GM12878 (cell line): ENCODE measurements around the gene ADAM23.

ENCODE experiments used
- CREM ChIP-seq: IDR thresholded peaks from 2 replicates; pipeline ENCODE4 v1.6.1; 2014; ENCODE audit warnings: antibody characterized with exemption, low read depth
- POLR2A ChIP-seq: IDR thresholded peaks from 2 replicates; pipeline ENCODE4 v1.6.1; 2011; ENCODE audit warnings: low read depth, mild to moderate bottlenecking, low read length
- RAD51 ChIP-seq: fragments of 450-650 bp; IDR thresholded peaks from 2 replicates; pipeline ENCODE4 v1.6.1; 2016; ENCODE audit warnings: moderate library complexity, mild to moderate bottlenecking, inconsistent platforms
- ZNF274 ChIP-seq: IDR thresholded peaks from one replicate; pipeline ENCODE4 v1.8.0; 2011; ENCODE audit not compliant: insufficient read length, insufficient read depth
- TF ChIP-seq, protein P1 (sequence below), 3 experiments: IDR thresholded peaks in 2 of 3; conservative IDR thresholded peaks in 1 of 3; 2 replicates each; pipeline ENCODE4 v1.5.1; 2011; ENCODE audit warnings: low read depth in 3 of 3, low read length in 3 of 3, mild to moderate bottlenecking in 3 of 3, control low read depth in 2 of 3, moderate library complexity in 2 of 3, inconsistent platforms in 1 of 3, mixed read lengths in 1 of 3; ENCODE audit not compliant: control insufficient read depth in 2 of 3, insufficient read depth in 1 of 3; ENCODE audit errors: extremely low read depth in 1 of 3
- TF ChIP-seq, protein P2 (sequence below): fragments of 450-650 bp; formaldehyde crosslinking; IDR thresholded peaks from 2 replicates; pipeline ENCODE4 v1.4.0; 2022; ENCODE audit warnings: mild to moderate bottlenecking, moderate library complexity
- TF ChIP-seq, protein P3 (sequence below): IDR thresholded peaks from 2 replicates; pipeline ENCODE4 v1.6.1; 2011; ENCODE audit warnings: mild to moderate bottlenecking, low read depth, low read length, moderate library complexity; ENCODE audit not compliant: insufficient replicate concordance
- TF ChIP-seq, protein P4 (sequence below): IDR thresholded peaks from 2 replicates; pipeline ENCODE4 v1.6.1; 2012; ENCODE audit warnings: low read depth, low read length, improper control_type of control experiment

DNA sequence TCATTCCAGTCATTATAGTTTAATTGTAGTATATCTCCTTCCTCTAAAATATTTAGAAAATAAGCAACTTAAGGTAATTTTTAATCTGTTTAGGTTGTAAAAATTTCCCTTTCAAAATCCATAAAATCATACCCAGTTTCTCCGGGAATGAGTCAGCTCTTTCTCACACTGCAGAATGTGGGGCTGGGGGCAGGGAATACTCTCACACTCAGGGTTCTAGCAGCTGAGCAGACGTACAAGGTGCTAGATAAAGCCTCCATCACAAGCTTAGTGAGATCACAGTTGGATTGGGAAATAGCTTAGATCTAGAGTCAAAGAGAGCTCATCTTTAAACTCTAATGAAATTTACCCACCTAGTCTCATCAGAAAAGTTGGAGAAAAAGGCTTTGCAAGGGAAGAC, 119.0 kb downstream of the ADAM23 start:
- TF ChIP-seq CREM (no peak), POLR2A (no peak), ZNF274 (no peak), RAD51 (no peak)
- TF ChIP-seq, protein P1, sequence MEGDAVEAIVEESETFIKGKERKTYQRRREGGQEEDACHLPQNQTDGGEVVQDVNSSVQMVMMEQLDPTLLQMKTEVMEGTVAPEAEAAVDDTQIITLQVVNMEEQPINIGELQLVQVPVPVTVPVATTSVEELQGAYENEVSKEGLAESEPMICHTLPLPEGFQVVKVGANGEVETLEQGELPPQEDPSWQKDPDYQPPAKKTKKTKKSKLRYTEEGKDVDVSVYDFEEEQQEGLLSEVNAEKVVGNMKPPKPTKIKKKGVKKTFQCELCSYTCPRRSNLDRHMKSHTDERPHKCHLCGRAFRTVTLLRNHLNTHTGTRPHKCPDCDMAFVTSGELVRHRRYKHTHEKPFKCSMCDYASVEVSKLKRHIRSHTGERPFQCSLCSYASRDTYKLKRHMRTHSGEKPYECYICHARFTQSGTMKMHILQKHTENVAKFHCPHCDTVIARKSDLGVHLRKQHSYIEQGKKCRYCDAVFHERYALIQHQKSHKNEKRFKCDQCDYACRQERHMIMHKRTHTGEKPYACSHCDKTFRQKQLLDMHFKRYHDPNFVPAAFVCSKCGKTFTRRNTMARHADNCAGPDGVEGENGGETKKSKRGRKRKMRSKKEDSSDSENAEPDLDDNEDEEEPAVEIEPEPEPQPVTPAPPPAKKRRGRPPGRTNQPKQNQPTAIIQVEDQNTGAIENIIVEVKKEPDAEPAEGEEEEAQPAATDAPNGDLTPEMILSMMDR (IDR thresholded peaks at IDR 0.05 in 2 of 3, conservative IDR thresholded peaks at IDR 0.05 in 1 of 3; ENCODE audit: control insufficient read depth in 2 of 3, extremely low read depth in 1 of 3, insufficient read depth in 1 of 3, low read depth in 3 of 3, low read length in 3 of 3), result no peak
- TF ChIP-seq, protein P2, sequence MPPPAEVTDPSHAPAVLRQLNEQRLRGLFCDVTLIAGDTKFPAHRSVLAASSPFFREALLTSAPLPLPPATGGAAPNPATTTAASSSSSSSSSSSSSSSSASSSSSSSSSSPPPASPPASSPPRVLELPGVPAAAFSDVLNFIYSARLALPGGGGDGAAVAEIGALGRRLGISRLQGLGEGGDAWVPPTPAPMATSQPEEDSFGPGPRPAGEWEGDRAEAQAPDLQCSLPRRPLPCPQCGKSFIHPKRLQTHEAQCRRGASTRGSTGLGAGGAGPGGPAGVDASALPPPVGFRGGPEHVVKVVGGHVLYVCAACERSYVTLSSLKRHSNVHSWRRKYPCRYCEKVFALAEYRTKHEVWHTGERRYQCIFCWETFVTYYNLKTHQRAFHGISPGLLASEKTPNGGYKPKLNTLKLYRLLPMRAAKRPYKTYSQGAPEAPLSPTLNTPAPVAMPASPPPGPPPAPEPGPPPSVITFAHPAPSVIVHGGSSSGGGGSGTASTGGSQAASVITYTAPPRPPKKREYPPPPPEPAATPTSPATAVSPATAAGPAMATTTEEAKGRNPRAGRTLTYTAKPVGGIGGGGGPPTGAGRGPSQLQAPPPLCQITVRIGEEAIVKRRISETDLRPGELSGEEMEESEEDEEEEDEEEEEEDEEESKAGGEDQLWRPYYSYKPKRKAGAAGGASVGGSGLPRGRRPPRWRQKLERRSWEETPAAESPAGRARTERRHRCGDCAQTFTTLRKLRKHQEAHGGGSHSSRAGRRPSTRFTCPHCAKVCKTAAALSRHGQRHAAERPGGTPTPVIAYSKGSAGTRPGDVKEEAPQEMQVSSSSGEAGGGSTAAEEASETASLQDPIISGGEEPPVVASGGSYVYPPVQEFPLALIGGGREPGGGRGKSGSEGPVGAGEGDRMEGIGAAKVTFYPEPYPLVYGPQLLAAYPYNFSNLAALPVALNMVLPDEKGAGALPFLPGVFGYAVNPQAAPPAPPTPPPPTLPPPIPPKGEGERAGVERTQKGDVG, result no peak
- TF ChIP-seq, protein P3, sequence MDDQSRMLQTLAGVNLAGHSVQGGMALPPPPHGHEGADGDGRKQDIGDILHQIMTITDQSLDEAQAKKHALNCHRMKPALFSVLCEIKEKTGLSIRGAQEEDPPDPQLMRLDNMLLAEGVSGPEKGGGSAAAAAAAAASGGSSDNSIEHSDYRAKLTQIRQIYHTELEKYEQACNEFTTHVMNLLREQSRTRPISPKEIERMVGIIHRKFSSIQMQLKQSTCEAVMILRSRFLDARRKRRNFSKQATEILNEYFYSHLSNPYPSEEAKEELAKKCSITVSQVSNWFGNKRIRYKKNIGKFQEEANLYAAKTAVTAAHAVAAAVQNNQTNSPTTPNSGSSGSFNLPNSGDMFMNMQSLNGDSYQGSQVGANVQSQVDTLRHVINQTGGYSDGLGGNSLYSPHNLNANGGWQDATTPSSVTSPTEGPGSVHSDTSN, result no peak
- TF ChIP-seq, protein P4, sequence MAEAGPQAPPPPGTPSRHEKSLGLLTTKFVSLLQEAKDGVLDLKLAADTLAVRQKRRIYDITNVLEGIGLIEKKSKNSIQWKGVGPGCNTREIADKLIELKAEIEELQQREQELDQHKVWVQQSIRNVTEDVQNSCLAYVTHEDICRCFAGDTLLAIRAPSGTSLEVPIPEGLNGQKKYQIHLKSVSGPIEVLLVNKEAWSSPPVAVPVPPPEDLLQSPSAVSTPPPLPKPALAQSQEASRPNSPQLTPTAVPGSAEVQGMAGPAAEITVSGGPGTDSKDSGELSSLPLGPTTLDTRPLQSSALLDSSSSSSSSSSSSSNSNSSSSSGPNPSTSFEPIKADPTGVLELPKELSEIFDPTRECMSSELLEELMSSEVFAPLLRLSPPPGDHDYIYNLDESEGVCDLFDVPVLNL, result no peak
